ENCODE data around the gene RAP1A.
"Not testable (repeated sequence)": the region's sequence is repeated elsewhere in the genome, so short reads cannot be mapped to it uniquely, and the experiment has no call there.

The RAP1A gene

DNA sequence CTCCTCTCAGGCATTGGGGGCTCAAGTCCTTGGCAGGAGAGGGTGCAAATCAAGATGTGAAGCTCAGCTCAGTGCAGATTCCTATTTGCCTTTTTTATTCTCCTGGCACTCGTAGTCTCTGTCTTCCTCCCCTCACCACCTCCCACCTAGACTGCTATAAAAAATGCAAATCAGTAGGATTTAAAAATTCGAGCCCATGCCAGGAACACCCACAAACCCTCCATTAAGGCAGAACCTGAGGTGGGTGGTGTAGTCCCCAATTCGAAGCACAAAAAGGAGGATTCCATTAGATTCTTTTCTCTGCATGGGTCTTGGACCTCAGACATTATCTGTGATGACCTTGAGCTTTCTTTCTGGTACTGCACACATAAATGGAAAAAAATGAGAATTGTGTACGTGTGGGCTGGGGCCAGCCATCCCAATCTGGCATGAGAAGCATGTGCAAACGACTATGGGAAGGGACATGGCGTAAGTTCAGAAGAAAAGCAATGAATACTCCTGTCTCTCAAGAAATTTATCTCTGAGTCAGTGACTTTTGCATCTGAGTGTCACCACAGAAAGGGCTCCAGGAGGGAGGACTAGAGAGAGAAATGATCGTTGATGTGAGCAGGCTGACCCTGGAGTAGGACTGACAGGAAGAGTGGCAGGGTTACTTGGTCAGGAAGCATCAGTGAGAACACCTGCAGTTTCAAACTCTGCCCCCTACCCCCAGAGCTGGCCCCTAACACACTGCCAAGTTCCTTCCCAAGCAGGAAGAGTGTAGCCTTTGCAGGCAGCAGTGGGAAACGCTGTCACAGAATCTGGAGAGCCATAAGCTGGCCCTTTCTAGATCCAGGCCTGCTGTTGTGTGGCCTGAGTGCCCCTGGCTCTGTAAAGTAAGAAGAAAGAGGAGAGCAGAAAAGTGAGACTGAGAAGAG, 117.9 kb downstream of the RAP1A start:
- no peak for DNase-seq (ENCODE audit: low spot score)

DNA sequence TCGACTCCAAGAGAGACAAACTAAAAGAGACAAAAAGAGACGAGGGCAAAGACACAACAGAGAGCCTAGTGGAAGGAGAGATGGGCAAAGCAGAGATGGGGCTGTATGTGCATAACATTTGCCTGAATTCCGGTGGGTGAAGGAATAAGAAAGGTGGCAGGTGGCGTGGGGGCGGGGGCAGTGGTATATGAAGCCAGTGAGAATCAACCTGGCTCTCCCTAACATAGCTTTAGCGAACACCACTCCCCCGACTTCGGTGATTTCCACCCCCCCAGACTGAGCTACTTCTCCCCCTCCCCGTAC, 118.5 kb downstream of the RAP1A start:
- DNase-seq (ENCODE audit: low spot score), result no peak

- peak; percentile 34 for DNase-seq (ENCODE audit: low spot score)
Observed at GRCh38 chr1:111738436-111739193, 119.0 kb downstream of the RAP1A start.

DNA sequence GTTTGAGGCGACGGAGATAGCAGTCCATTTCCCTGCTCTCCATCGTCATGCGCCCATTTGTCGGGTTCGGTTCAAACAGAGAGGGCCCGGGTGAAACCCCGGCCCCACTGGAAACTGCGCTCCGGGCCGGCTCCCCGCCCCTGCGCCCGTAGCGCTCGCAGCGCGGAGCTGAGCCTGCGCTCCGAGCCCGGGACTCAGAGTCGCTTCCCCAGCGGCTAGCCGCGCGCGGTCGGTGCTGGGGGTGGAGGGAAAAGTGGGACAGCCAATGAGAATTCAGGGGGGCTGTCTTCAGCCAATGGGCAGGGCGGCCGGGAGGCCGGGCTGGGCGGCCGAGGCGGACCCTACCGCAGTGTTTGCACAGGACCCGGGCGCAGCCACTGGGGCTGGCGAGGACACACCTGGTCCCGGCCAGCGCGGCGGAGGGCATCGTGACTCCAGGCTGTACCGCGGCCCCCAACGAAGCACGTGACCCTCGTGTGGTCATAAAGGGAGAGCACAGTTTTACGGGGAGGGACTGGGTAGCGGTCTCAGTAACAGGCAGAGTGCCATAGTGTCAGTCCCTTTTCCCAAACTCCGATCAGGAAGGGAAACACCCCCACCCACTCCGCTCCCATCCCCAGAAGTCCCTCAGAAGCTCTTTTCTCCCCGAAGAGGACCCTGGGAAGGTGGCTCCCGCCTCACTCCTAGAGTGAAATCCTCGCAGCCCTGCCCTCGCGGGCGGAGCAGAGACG, 119.8 kb downstream of the RAP1A start, which contains the start of gene INKA2:
INKA2 (minus strand) TSS at position 202 of the 731 bp plus-strand sequence; CDS start at position 49, 153 bp downstream.
- DNase-seq (ENCODE audit: low spot score), result peak; percentile 73

GRCh38 chr1:111739925-111740765, 120.6 kb downstream of the RAP1A start:
- DNase-seq (ENCODE audit: low spot score), result no peak

DNA sequence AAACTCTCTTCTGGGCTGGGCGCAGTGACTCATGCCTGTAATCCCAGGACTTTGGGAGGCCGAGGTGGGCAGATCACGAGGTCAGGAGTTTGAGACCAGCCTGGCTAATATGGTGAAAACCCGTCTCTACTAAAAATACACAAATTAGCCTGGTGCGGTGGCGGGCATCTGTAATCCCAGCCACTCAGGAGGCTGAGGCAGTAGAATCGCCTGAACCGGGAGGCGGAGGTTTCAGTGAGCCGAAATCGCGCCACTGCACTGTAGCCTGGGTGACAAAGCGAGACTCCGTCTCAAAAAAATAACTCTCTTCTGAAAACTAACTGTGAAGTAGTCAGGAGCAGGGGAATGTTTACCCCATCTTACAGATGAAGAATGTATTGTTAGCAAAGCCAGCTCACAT, 122.7 kb downstream of the RAP1A start:
- DNase-seq (ENCODE audit: low spot score), result not testable (repeated sequence)

DNA sequence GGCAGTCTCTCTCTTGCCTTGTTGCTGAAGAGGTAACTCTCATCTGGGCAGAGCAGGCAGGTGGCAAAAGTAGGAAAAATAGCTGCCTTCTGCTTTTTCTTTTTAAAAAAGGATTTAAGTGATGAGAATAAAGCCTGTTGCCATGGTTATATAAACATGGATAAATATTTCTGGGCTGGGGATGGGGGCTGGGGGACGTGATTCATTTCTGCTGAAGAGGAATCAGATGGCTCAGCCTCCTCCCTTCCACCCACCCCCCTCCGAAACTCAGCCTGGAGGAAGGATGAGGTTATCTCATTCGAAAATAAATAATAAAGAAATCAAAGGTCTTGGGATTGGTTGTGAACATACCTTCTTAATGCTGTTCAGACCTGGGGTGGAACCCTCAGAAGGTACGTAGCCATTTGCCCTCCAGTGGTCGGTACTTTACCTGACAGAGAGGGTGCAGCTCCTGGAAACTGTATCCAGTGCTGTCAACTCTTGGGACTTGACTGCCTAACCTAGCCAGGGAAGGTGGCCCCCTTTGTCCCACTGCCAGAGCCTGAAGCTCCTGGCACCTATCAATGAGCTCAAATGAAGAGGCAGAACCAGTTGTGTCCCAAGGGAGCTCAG, 123.5 kb downstream of the RAP1A start:
- DNase-seq (ENCODE audit: low spot score), result peak; percentile 6

DNA sequence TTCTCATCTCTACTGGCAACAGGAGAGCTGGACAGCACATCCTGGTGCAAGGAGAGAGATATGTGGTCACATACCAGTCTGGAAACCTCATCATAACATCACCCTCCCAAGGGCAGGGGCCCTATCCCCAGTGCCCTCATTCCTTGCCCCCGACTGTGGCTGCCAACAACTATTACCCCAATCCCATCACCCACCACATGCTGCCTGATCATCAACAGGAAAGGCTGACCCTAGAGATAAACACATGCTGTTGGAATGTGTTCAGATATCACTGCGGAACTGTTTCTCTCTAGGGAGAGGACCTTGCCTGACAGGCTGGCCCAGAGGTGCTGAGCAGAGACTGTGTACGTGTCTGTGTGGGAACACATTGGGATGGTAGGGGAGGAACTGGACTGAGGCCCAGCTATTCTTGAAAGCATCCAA, 124.1 kb downstream of the RAP1A start:
- DNase-seq (ENCODE audit: low spot score), result no peak

GRCh38 chr1:111745675-111746613, 126.4 kb downstream of the RAP1A start:
- DNase-seq (ENCODE audit: low spot score), result no peak

GRCh38 chr1:111746614-111746999, 127.0 kb downstream of the RAP1A start:
- DNase-seq (ENCODE audit: low spot score), result no peak

DNA sequence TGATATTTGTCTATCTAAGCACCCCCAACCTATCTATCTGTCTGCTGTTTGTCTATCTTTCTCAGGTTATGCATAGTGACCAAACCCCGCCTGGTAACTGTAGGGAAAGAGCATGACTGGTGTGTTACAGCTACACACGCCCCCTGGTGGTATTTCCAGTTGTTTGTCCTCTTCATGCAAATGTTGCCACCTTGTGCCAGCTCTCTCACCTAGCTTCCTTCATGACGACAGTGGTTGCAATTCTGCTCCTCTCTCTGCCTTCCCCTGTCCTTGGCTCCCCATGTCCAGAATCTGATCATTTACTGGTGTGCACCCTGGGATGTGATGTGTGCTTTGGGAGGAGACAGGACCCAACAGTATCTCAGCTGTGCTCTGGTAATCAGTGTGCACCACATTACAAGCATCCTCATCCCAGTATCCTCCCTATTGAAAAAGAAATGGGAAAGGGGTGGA, 127.7 kb downstream of the RAP1A start:
- peak; percentile 80 for DNase-seq (ENCODE audit: low spot score)

DNA sequence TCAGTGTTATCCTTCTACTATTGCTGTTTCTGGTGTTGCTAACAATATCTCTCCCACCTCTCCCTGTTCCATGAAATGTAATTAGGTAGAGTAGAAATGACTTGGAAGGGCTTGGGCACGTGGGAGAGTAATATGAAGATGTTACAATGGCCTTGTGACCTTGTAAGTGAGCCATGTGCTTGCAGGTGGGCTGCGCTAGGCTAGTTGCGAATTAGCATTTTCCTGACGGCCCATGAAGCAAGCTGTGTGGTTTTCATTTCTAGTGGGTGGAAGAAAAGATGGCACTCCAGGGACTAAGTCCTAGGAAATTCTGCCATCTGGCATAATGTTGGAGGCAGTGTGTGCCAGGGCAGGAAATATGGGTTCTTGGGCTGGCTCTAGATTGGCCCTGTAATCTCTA, 128.4 kb downstream of the RAP1A start:
- no peak for DNase-seq (ENCODE audit: low spot score)

GRCh38 chr1:111749628-111750027, 130.0 kb downstream of the RAP1A start:
- no peak for DNase-seq (ENCODE audit: low spot score)

GRCh38 chr1:111750856-111751255, 131.3 kb downstream of the RAP1A start:
- DNase-seq (ENCODE audit: low spot score), result no peak

DNA sequence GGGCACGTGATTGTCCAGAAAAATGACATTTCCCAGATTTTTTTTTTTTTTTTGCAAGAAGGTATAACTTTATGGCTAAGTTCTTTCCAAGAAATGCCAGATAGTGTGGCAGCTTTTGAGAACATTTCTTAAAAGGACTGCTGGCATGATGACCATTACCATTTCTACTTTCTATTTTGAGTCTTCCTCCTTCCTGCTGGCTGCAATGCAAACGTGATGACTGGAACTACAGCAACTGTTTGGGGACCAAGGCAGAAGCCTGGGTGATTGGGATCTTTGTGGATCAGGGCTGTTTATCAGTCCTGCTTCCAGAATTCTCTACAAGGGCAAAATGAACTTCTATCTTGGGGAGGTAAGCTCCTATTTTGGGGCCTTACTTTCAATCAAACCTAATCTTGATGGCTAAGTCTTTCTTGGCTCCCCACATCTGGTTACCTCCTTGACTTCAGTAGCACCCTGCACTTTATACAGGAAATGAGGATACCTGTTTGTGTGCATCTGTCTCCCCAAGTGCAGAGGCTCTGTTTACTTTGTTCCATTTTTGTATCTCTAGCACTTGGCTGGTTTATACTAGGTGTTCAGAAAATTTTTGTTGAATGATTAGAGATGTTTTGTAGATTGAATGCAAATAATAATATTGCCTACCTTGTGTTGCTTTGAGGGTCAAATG, 132.5 kb downstream of the RAP1A start:
- no peak for DNase-seq (ENCODE audit: low spot score)

DNA sequence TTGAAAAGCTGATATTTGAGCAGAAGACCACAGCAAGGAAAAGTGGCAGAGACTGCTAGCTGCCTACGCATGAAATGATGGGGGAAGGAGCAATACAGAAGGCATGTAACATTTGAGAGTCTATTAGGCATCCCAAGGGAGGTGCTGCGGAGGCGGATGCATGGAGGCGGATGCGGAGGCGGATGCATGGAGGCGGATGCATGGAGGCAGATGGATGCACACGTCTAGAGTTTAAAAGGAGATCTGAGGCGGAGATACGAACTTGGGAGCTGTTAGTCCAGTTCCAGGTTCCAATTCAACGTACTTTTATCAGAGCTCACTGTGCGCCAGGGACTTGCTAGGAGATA, 135.4 kb downstream of the RAP1A start:
- DNase-seq (ENCODE audit: low spot score), result no peak

- DNase-seq (ENCODE audit: low spot score), result peak; percentile 92
Observed at GRCh38 chr1:111755331-111756123, 135.9 kb downstream of the RAP1A start, which contains the start of gene DDX20. DDX20 (plus strand) TSS chr1:111755901; CDS start chr1:111755925, 24 bp downstream.

- DNase-seq (ENCODE audit: low spot score), result no peak
Observed at GRCh38 chr1:111756124-111756513, 136.5 kb downstream of the RAP1A start.

- no peak for DNase-seq (ENCODE audit: low spot score)
Observed at GRCh38 chr1:111758373-111758772, 138.8 kb downstream of the RAP1A start.
